ENCODE data around the gene FBXL5.

Gene FBXL5

GRCh38 chr4:15558561-15558960, 96.6 kb downstream of the FBXL5 start:
- no peak for TF ChIP-seq CTCF (conservative IDR thresholded peaks at IDR 0.05)
- no peak overlapping the region for H3K27ac ChIP-seq

GRCh38 chr4:15557786-15558550, 97.2 kb downstream of the FBXL5 start:
- no peak overlapping the region for H3K27ac ChIP-seq
- TF ChIP-seq CTCF (conservative IDR thresholded peaks at IDR 0.05), result no peak

GRCh38 chr4:15556511-15557092, 98.6 kb downstream of the FBXL5 start:
- TF ChIP-seq CTCF (conservative IDR thresholded peaks at IDR 0.05), result no peak
- no peak overlapping the region for H3K27ac ChIP-seq

All from VCaP (cell line).